ENCODE results near the gene COL8A2. TPM values are rescaled to one million over a fixed set of nuclear protein-coding genes. Genes with fewer than 3 reads are reported as not detected.
"Not testable (repeated sequence)": the region's sequence is repeated elsewhere in the genome, so short reads cannot be mapped to it uniquely, and the experiment has no call there.

Gene COL8A2
- total RNA-seq: 0.50 TPM

DNA sequence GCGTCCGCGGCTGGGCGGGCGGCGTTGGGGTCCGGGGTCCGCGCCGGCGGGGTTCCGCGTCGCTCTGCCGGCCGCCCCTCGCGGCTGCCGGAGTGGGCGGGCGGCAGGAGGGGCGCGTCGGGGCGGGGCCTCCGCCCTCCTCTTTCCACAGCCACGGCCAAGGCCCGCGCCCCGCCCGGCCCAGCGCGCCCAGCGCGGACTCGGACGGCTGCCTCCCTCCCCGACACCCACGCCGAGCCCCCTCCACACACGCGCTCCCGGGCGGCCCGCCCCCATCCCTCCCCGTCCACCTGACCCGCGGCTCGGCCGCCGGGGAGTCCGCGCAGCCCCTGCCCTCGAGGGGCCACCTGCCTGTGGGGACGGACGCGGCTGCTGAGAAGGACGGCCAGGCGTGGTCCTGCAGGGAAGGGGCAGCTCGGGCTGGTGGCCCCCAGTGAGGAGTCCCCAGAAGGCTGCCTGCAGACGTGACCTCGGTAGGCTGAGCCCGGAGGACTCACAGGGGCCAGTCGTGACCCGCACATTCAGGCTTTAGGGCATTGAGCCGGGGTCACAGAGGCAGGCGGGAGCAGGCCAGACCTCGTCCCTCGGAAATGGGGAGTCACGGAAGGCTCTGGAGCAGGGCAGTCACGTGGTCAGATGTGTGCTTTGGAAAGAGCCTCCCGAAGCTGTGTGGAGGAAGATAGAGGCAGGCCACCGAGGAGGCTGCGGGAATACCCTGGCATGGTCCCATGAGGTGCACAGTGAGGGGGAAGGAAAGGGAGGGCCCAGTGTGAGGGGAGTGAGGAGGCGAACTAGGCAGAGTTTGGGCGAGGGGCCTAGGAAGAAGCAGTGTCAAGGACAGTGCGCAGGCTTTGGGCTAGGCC lies at the start of gene COL8A2:
Gene COL8A2 (minus strand): TSS at position 94 of the 863 bp plus-strand sequence. CDS start 24,980 bp downstream, outside the sequence.
- DNase-seq (ENCODE audit: low spot score) (no peak), ATAC-seq (peak; percentile 58)

GRCh38 chr1:36174713-36175112 lies 49.7 kb upstream of the COL8A2 start:
- no peak for DNase-seq (ENCODE audit: low spot score)

GRCh38 chr1:36172983-36173382 lies 48.0 kb upstream of the COL8A2 start:
- ATAC-seq: no peak
- no peak for DNase-seq (ENCODE audit: low spot score)

More at GRCh38 chr1:36174713-36175112, 49.7 kb upstream of the COL8A2 start:
- ATAC-seq: no peak

DNA sequence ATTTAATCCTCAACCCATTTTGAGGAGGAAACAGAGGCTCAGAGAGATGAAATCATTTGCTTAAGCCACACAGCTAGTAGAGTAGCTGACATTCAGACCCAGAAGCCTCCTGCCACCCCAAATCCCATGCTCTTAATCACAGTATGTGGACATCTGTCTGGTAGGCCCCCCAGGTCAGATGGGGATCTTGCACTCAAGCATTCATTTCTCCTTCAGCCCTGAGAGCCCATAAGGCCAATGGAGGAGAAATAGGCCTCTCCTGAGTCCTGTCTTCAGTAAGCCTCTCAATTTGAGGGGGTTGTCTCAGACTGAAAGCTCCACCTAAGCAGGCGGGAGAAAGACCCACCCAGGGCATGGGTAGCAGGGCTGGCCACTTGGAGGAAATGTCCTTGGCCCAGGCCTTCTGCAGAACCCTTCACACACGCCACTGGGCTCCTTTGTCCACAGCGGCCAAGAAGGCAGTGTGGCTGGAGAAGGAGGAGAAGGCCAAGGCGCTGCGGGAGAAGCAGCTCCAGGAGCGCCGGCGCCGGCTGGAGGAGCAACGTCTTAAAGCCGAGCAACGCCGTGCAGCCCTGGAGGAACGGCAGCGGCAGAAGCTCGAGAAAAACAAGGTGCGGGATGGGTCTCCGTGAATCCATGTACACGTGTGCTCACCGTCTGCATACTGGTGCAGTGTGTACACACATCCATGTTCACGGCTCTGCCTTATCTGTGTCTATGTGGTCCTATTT lies 47.2 kb upstream of the COL8A2 start:
- ATAC-seq (no peak), DNase-seq (ENCODE audit: low spot score) (no peak)

GRCh38 chr1:36170643-36171412 lies 45.8 kb upstream of the COL8A2 start:
- ATAC-seq (no peak), DNase-seq (ENCODE audit: low spot score) (no peak)

DNA sequence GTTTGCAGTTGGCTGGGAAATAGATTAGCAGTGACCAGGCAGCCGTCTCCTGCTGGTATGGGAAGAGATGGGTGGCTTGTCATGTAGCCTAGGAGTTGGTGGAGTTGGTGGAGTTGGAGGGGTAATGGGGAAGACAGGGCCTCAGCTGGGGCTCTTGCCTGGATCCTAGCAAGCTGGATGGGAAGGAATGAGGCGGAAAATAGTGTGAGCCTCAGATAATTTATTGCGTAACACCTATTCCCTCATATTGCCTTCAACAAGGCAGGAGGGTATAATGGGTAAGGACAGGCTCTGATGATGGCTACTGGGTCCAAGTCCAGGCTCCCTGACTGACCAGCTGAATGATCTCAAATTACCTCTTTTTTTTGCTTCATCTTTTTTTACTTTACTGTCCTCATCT lies 43.5 kb upstream of the COL8A2 start:
- ATAC-seq (no peak), DNase-seq (ENCODE audit: low spot score) (no peak)

GRCh38 chr1:36166938-36167905 lies 42.2 kb upstream of the COL8A2 start:
- ATAC-seq: no peak
- DNase-seq (ENCODE audit: low spot score): no peak

DNA sequence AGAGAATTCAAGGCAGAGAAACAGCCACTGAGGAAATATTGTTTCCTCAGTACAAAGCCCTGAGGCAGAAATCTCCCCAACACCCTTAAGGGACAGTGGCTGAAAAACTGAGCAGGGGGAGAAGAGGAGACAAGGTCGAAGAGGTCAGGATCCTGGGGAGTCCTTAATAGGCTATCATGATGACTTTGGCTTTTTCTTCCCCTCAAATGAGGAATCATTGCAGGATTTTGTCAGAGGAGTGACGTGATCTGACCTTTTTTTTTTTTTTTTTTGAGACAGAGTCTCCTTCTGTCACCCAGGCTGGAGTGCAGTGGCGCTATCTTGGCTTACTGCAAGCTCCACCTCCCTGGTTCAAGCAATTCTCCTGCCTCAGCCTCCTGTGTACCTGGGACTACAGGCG lies 41.1 kb upstream of the COL8A2 start:
- DNase-seq (ENCODE audit: low spot score) (no peak), ATAC-seq (no peak)

GRCh38 chr1:36165145-36165544 lies 40.1 kb upstream of the COL8A2 start:
- ATAC-seq (no peak), DNase-seq (ENCODE audit: low spot score) (no peak)

GRCh38 chr1:36164361-36164760 lies 39.3 kb upstream of the COL8A2 start:
- no peak for ATAC-seq

GRCh38 chr1:36163426-36163825 lies 38.4 kb upstream of the COL8A2 start:
- ATAC-seq (peak; percentile 21), DNase-seq (ENCODE audit: low spot score) (no peak)

More at GRCh38 chr1:36164361-36164760, 39.3 kb upstream of the COL8A2 start:
- DNase-seq (ENCODE audit: low spot score): no peak

DNA sequence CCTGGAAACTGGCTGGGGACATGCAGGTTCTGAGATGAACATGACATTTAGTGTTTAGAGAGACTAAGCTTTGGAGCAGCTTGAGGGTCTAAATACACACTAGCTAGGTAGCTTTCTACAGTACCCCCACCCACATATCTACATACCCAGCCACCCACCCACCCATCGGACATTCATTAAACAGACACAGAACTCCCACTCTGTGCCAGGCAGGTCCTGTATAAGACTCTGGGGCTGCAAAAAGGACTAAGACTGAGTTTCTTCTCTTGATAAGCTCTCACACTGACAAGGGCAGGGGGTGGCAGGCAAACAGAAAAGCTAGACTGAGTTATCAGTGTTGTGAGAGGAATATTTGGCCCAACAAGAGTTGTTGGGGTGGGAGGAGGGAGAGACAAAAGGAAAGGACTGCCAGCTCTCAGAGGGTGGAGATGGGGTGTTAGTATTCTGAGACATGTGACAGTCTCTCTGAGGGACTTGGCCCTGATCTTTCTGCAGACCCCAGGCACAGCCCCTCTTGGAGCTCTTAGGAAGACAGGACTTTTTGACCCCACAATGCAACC lies 37.7 kb upstream of the COL8A2 start:
- DNase-seq (ENCODE audit: low spot score) (no peak), ATAC-seq (no peak)

DNA sequence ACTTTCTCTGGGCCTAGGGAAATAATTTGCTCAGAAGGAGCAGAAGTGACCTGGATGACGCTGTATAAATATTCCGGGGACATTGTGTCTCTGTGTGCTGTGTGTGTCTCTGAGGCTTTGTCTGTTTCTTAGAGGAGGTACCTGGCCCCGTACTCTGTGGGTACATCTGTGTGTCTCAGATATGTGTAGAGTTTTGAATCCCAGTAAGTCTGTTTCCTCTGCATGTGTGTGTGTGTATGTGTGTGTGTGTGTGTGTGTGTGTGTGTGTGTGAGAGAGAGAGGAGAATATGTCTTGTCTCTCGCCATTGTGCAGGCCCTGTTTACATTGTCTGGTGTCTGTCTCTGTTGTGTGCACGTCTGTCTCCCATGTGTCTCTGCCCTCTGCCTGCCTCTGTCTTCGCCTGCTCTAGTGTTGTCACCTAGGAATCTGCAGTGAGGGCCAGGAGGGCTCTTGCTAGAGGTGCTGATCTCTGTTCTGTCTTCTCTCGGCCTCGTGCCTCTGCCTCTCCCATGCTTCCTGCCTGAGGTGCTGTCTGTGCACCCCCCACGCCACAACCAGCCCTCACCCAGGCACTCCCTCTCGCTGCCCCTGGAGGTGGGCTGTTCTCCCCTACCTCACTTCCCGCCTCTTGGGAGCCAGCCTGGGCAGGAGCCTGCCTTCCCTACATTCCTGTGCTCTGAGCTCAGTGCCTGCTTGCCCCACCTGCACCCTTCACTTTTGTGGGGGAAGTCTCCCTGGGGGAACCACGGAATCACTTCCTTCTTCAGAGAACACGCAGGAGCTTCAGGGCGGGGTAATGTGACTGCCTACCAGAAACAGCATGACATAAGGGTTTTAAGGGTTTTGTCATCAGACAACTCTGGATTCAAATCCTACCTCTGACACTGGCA lies 36.9 kb upstream of the COL8A2 start:
- no peak for DNase-seq (ENCODE audit: low spot score)
- peak; percentile 27 for ATAC-seq

DNA sequence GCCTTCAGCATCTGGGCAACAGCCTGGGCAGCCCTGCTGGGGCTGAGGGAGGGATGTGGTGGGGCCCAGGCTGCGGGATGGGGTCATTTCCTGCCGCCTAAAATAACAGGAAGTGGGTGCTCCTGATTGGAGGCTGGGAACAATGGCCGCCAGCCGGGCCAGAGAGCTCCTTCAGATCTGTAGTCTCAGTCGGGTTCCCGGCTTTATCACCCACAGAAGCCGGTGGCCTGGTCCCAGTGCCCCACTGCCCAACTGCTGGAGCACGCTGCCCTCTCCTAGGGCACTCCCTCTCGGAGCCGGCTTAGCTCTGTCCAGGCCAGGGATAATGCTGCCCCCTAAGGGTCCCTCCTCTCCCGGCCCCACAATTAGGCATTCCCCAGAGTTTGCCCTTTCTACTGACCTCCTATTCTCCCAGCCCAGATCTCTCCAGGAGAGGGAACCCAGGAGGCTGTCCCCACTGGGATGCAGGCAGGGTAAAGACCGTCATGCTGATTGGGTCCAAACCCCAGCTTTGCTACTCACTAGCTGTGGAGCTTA lies 36.0 kb upstream of the COL8A2 start:
- peak; percentile 17 for ATAC-seq
- no peak for DNase-seq (ENCODE audit: low spot score)

GRCh38 chr1:36160388-36160948 lies 35.4 kb upstream of the COL8A2 start:
- DNase-seq (ENCODE audit: low spot score): no peak
- no peak for ATAC-seq

- no peak for ATAC-seq
- no peak for DNase-seq (ENCODE audit: low spot score)
Observed at GRCh38 chr1:36159614-36160387, 34.8 kb upstream of the COL8A2 start.

DNA sequence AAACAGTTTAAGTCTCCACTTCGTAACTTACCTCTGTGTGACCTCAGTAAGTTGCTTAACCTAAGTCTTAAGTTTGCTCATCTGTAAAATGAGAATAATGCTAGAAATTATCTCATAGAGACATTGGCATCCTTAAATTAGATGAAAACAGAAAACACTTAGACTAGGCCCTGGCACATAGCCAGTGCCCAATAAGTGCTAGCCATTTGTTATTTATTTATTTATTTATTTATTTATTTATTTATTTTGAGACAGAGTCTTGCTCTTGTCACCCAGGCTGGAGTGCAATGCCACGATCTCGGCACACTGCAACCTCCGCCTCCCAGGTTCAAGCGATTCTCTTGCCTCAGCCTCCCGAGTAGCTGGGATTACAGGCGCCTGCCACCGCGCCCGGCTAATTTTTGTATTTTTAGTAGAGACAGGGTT lies 33.8 kb upstream of the COL8A2 start:
- DNase-seq (ENCODE audit: low spot score); ATAC-seq: not testable (repeated sequence)

All from left lobe of liver (tissue), 2 donors.